WTC11 (cell line): Measurements from ENCODE around the gene AGBL4. TPM values are rescaled to one million over a fixed set of nuclear protein-coding genes. Genes with fewer than 3 reads are reported as not detected.

Experiments used
- ATAC-seq: fragments of 200-7000 bp; cut with Tn5 transposase; 2 replicates; pipeline ENCODE4 v1.10.0; 2021; ENCODE audit warnings: mild to moderate bottlenecking, moderate library complexity
- CTCF ChIA-PET: fragments of 300-600 bp; sonication (Branson Sonifier 250); formaldehyde crosslinking; loops from one replicate; lab custom pipeline; 2021; ENCODE audit warnings: antibody characterized with exemption; lab: Charles Lee
- POLR2A ChIA-PET: fragments of 350-600 bp; sonication (Branson Sonifier 250); formaldehyde crosslinking; loops from one replicate; lab custom pipeline; 2021; ENCODE audit warnings: antibody characterized with exemption; lab: Charles Lee
- DNase-seq: peaks from one replicate; pipeline ENCODE4 v3.0.0; 2021; ENCODE audit warnings: low spot score
- H3K27ac Mint-ChIP-seq: 2 replicates; pipeline ENCODE4 v1.8.0; 2021; ENCODE audit warnings: mixed read lengths
- H3K27me3 Mint-ChIP-seq: 2 replicates; pipeline ENCODE4 v1.8.0; 2021; ENCODE audit warnings: low read depth, mild to moderate bottlenecking, moderate library complexity, mixed read lengths
- H3K36me3 Mint-ChIP-seq: 2 replicates; pipeline ENCODE4 v1.8.0; 2021; ENCODE audit warnings: mixed read lengths
- H3K4me1 Mint-ChIP-seq: 2 replicates; pipeline ENCODE4 v1.8.0; 2022; ENCODE audit warnings: mixed read lengths
- H3K4me3 Mint-ChIP-seq: 2 replicates; pipeline ENCODE4 v1.8.0; 2021; ENCODE audit warnings: mild to moderate bottlenecking, moderate library complexity, mixed read lengths
- H3K9me3 Mint-ChIP-seq: 2 replicates; pipeline ENCODE4 v1.8.0; 2021; ENCODE audit warnings: mixed read lengths
- ATF3 ChIP-seq: sonication (generic); formaldehyde crosslinking; conservative IDR thresholded peaks from 2 replicates; pipeline ENCODE4 v1.8.1; 2022; ENCODE audit warnings: mild to moderate bottlenecking, missing genetic modification reagents
- ATF6 ChIP-seq: sonication (generic); formaldehyde crosslinking; IDR thresholded peaks from 2 replicates; pipeline ENCODE4 v1.8.1; 2023; ENCODE audit warnings: mild to moderate bottlenecking, missing genetic modification reagents
- CBFB ChIP-seq: sonication (generic); formaldehyde crosslinking; IDR thresholded peaks from 2 replicates; pipeline ENCODE4 v1.8.1; 2022; ENCODE audit warnings: mild to moderate bottlenecking, low read depth, missing genetic modification reagents
- CREM ChIP-seq: sonication (generic); formaldehyde crosslinking; IDR thresholded peaks from 2 replicates; pipeline ENCODE4 v1.8.1; 2022; ENCODE audit warnings: mild to moderate bottlenecking, missing genetic modification reagents, moderate library complexity
- E2F4 ChIP-seq: sonication (generic); formaldehyde crosslinking; IDR thresholded peaks from 2 replicates; pipeline ENCODE4 v1.8.1; 2022; ENCODE audit warnings: low read depth, mild to moderate bottlenecking, moderate library complexity, missing genetic modification reagents, borderline replicate concordance
- JUN ChIP-seq: sonication (generic); formaldehyde crosslinking; IDR thresholded peaks from 2 replicates; pipeline ENCODE4 v1.8.0; 2023; ENCODE audit warnings: mild to moderate bottlenecking, missing genetic modification reagents
- MAX ChIP-seq: sonication (generic); formaldehyde crosslinking; IDR thresholded peaks from 2 replicates; pipeline ENCODE4 v1.8.0; 2022; ENCODE audit warnings: mild to moderate bottlenecking, missing genetic modification reagents
- MXD4 ChIP-seq: fragments of 250-450 bp; sonication (Bioruptor Pico); IDR thresholded peaks from 2 replicates; pipeline ENCODE4 v1.8.0; 2021; ENCODE audit warnings: mild to moderate bottlenecking, moderate library complexity, borderline replicate concordance
- PRDM15 ChIP-seq: sonication (generic); formaldehyde crosslinking; IDR thresholded peaks from 2 replicates; pipeline ENCODE4 v1.8.0; 2022; ENCODE audit warnings: missing genetic modification reagents
- TP53 ChIP-seq: sonication (generic); formaldehyde crosslinking; IDR thresholded peaks from 2 replicates; pipeline ENCODE4 v1.8.1; 2023; ENCODE audit warnings: mild to moderate bottlenecking, missing genetic modification reagents
- USF1 ChIP-seq: sonication (generic); formaldehyde crosslinking; IDR thresholded peaks from 2 replicates; pipeline ENCODE4 v1.8.0; 2022; ENCODE audit warnings: mild to moderate bottlenecking, missing genetic modification reagents
- ZNF121 ChIP-seq: sonication (generic); formaldehyde crosslinking; IDR thresholded peaks from 2 replicates; pipeline ENCODE4 v1.8.0; 2023; ENCODE audit warnings: missing genetic modification reagents
- ZNF317 ChIP-seq: sonication (generic); formaldehyde crosslinking; IDR thresholded peaks from 2 replicates; pipeline ENCODE4 v1.8.1; 2023; ENCODE audit warnings: low read depth, mild to moderate bottlenecking, moderate library complexity, missing genetic modification reagents, borderline replicate concordance
- ZNF396 ChIP-seq: fragments of 250-450 bp; sonication (Bioruptor Pico); IDR thresholded peaks from 2 replicates; pipeline ENCODE4 v1.8.0; 2021; ENCODE audit warnings: mild to moderate bottlenecking, moderate library complexity, borderline replicate concordance
- ZNF512 ChIP-seq: sonication (generic); formaldehyde crosslinking; IDR thresholded peaks from 2 replicates; pipeline ENCODE4 v1.8.1; 2022; ENCODE audit warnings: missing genetic modification reagents, borderline replicate concordance
- total RNA-seq: library from RNA; stranded (reverse); gene quantifications from 3 replicates; pipeline ENCODE4 v1.2.3, GENCODE V29; 2021

The AGBL4 gene
- total RNA-seq, 1 experiment from 2014 or later, result 0.87 TPM

- Mint-ChIP-seq H3K27ac (no peak overlapping the region), H3K4me3 (no peak overlapping the region), H3K27me3 (no peaks in the 10 kb centered on the region), H3K9me3 (no peaks in the 10 kb centered on the region), H3K4me1 (no peaks in the 10 kb centered on the region), H3K36me3 (no peaks in the 10 kb centered on the region)
- TF ChIP-seq JUN, result no peak
- TF ChIP-seq ATF3 (CRISPR knock-in tag), result no peak
- DNase-seq, result no peak
- POLR2A ChIA-PET, result no interaction called here
- CTCF ChIA-PET, result no interaction called here
- no peak for ATAC-seq
Measured at GRCh38 chr1:49046305-49046704, 977.4 kb downstream of the AGBL4 start.

GRCh38 chr1:49045371-49045770 lies 978.4 kb downstream of the AGBL4 start:
- POLR2A ChIA-PET, result no interaction called here
- no peak for TF ChIP-seq CBFB (CRISPR knock-in tag)
- TF ChIP-seq CREM (CRISPR knock-in tag), result no peak
- TF ChIP-seq MAX (CRISPR knock-in tag), result no peak
- no peak for TF ChIP-seq USF1 (CRISPR knock-in tag)
- no peak for TF ChIP-seq ZNF396
- no peak for TF ChIP-seq ZNF512 (CRISPR knock-in tag)
- TF ChIP-seq PRDM15, result no peak
- no peak for TF ChIP-seq ZNF317 (CRISPR knock-in tag)
- no peak for TF ChIP-seq ATF6 (CRISPR knock-in tag)
- TF ChIP-seq MXD4 (CRISPR knock-in tag), result no peak
- TF ChIP-seq ATF3 (CRISPR knock-in tag), result no peak
- no peak for TF ChIP-seq E2F4 (CRISPR knock-in tag)
- TF ChIP-seq ZNF121 (CRISPR knock-in tag), result no peak
- TF ChIP-seq TP53, result no peak
- Mint-ChIP-seq H3K4me1 (no peaks in the 10 kb centered on the region), H3K36me3 (no peaks in the 10 kb centered on the region), H3K4me3 (no peak overlapping the region), H3K27ac (no peak overlapping the region), H3K9me3 (no peaks in the 10 kb centered on the region), H3K27me3 (no peaks in the 10 kb centered on the region)
- CTCF ChIA-PET, result no interaction called here
- DNase-seq, result no peak
- ATAC-seq, result no peak
